Left hindlimb (tissue), 1 donor: ENCODE measurements around the gene MALL.
A peak's percentile ranks its signal among the peaks of the same experiment; 100 is the strongest.
"Not testable (repeated sequence)": the region's sequence is repeated elsewhere in the genome, so short reads cannot be mapped to it uniquely, and the experiment has no call there.

ENCODE experiments used
- DNase-seq: peaks from one replicate; pipeline ENCODE4 v3.0.0-alpha.2; 2018

MALL gene

DNA sequence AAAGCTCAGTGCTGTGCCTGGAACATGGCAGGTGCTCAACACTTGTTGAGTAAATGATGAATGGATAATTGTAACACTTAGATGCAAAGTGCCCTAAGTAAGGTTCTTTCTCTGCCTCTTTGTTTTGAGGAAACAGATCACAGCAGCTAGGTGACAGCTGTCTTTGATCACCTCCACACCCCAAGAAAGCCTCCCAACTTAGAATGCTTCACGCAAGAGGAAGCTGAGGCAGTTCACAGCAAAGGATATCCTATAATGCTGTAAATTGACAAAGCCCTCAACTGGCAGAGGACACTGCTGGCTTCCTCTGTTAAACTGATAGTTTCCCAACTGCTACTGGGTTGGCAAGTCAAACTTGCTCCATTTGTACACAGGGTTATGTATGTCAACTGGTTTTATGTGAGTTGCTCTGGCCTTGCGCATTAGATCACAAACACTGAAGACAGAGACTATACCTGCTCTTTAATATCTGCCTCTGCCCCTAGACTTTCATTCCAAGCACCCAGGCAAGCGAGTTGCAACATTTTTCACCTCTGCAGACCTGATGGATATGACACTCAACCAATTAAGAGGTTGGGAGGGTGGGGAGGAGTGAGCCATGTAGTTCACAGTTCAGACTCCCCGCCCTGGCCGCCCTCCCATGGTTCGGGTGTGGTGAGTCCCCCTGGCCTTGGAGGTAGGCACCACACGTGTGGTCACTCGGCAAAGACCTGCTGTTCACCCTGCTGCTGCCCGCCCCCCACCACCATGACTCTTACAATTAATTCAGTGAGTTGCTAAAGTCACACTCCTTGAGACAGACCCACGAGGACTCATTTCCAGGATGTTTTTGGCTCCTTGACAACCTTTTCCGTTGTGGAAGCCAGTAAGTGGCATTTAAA lies 4.8 kb upstream of the MALL start:
- no peak for DNase-seq

DNA sequence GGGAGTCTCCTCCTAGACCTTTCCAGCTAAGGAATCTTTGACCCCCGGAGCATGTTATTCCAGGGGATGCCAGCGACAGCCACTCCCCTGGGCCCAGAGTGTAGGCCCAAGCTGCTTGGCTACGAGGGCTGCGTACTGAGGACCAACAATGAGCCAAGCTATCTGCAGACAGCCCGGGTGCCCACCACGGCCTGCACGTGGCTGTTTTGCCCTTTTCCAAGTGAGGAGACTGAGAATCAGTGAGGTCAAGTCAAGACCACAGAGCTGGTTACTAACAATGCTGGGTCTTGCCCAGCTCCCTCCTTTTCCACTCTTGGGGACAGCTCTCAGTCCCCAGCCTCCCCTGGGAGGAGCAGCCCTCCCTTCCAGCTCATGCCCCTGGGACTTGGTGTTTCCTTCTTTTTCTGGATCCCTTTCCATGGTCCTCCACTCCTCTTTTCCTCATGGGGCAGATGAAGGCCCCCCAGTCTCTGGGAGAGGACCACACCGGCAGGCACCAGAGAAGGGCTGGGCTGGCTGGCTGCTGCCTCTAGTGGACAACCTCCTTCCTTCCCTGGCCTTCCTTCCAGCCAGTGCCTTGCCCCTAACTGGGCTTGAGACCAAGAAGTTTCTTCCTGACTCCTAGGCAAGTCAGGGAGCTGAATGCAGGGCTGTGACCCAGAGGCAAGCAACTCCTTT lies 550 bp upstream of the MALL start:
- DNase-seq, result no peak

DNA sequence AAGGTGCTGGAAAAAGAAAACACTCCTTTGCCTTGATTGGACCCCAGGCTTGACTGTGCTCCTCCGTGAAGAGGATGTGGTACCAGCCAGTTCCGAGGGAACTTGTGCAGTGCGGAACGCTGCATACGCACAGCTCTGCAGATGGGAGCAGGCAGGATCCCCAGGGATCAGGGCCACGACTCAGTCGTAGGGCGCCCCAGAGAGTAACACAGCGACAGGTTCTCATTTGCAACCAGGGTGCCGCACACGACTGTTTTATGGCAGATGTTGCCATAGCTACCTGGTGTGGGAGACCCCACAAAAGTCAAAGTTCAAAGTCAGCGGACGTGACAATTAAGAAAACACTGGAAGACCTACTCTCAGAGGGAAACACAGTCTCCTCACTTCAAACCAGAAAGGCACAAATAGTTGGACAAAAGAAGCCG lies 779 bp downstream of the MALL start:
- no peak for DNase-seq

DNA sequence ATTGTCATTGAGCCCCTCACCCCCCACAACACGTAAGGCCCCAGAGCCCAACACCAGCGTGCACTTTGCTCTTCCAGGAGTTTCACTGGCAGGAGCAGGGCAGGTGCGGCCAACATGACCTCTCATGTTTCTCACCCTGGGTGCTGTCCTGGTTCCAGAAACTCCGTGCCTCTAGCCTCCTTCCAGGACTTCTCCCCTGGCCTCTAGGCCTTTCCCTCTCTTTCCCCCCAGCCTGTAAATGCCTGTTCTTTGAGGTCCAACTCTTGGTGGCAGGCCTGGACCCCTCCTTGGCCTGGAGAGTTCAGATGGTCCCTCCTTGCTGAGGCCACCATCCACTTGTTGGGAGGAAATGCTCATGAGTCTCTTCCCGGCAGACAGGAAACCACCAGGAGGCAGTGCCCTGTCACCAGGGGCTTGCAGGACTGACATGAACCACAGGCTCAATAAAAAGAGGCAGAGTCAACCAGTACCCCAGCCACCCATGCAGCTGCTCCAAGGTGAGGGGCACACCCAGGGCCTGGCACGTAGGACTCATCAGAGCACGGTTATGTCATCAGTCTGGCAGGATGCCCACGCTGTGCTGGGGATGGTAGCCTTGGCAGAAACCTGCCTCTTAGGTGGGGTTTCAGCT lies 1.5 kb downstream of the MALL start:
- no peak for DNase-seq

DNA sequence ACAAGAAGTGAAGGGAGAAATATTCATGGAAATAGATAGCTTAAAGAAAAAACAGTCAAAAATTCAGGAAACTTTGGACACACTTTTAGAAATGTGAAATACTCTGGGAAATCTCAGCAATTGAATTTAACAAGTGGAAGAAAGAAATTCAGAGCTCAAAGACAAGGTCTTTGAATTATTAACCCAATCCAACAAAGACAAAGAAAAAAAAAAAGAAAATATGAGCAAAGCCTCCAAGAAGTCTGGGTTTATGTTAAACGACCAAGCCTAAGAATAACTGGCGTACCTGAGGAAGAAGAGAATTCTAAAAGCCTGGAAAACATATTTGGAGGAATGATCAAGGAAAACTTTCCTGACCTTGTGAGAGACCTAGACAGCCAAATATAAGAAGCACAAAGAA lies 7.3 kb downstream of the MALL start:
- not testable (repeated sequence) for DNase-seq

DNA sequence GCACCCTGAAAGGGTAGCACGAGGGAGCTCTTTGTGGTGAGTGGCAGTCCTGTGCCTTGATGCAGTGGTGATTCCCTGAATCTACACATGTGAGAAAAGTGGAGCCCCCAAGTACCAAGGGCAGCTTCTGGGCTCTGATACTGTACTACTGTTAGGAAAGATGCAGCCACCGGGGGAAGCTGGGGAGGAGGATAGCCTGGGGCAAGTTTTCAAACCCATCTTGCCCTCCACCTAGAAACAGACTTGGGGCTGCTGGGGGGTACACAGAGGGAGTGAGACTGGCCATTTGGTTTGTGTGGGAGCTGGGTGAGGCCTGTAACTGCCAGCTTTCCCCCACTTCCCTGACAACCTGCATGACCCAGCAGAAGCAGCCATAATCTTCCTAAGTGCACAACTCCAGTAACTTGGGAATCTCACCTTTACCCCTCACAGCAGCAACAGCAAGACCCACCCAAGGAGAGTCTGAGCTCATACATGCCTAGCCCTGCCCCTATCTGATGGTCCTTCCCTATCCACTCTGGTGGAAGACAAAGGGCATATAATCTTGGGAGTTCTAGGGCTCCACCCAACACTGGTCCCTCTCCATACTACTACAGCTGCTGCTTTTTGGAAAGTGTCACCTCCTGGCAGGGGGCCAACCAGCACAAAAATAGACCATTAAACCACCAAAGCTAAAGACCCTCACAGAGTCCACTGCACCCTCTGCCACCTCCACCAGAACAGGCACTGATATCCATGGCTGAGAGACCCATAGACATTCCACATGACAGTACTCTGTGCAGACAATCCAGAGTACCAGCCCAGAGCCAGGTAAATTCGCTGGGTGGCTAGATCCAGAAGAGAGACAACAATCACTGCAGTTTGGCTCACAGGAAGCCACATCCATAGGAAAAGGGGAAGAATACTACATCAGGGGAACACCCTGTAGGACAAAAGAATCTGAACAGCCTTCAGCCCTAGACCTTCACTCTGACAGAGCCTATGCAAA lies 8.2 kb downstream of the MALL start:
- no peak for DNase-seq

DNA sequence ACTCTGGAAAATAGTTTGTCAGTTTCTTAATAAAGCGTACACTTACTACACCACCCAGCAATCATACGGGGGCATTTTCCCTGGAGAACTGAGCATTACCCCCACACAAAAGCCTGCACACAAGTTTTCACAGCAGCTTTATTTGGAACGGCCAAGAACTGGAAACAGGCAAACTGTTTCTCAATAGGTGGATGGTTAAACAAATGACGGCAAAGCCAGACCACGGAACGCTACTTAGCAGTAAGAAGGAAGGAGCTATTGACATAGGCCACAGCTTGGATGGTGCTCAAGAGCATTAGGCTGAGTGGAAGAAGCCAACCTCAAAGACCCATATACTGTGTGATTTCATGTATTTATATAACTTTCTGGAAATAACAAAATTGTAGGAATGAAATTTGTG lies 9.0 kb downstream of the MALL start:
- no peak for DNase-seq

DNA sequence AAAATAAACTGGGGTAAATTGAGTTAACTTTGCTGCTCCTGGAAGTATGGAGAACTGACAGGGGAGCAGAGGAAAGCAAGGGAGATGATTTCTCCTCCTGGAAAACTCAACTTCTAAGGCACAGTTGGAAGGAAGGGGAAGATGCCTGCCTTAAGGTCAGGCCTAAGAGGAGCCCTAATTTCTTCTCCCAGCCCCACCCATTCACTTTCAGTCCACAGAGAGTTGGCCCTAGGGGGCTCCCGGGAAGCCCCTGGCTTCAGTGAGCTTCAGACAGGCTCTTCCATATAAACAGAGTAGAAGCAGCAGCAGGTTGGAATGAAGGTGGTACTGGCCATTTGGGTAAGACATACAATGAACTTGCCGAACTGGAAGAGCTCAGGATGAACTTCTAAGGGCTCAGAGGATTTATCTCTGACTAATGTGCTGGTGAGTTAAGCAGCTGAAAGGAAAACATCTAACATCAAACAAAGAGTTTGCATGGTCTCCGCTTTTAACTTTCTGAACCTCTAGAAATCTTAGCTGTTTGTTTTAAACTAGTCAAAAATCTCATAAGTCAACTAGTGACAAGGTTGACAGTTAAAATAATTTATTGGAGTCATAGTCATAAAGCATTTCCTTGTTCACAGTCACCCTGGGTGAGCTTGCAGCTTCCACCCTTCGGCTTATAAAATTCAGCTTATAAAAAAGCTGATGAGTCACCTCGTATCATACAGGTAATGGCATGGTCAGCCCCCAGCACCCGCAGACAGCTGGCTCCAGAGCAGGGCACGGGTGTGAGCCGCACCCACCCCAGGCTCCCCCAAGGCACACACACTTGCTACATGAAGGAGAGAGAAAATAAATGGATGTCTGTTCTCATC lies 9.8 kb downstream of the MALL start:
- no peak for DNase-seq

DNA sequence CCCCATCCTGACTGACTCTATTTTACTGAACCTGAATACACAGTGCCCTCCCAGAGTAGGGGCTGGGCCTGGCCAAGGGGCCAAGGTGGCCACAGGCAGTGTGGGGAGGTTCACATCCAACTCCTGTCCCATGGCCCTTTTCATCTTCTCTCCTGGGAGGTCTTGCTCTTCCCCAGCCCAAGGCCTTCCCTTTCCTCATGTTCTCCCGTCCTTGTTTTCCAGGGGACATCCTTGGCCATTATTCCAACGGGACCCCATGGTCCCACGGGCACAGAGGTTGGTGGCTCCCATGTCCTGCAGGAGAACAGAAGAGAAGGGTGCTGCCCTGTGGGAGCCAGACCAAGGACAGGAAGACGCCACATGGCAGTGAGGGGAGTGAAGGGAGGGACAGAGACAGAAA lies 10.4 kb downstream of the MALL start:
- no peak for DNase-seq

DNA sequence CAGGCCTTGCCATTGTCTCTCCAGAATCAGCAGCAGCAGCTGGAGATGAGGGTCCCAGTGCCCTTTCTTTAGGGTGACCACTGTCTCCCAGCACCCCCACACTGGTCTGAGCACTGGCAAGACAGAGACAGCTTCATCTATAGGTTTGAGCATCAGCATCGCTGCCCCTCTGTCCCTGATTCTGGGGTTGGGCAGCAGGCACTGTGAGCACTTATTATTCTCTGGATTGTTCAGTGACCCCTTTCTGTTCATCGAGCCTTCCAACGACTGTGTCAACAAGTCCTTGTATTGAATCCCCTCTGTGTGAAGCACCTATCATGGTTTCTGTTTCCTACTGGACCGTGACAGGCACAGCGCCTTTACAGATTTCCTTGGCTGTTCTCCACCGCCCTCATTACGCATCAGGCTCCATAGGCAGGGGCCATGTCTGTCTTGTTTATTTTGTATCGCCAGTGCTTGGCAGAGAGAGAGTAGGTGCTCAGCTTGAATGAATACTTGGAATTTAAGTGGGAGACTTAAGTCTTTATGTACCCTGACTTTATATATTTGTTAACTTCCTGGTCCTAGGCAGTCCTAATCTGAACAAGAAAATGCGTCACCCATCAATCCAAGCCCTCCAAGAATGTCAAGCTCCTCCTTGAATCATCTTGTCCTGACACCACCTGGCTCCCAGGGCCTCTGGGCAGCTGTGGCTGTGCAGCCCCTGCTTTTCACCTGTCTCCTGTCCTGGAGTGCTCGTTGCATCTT lies 11.4 kb downstream of the MALL start:
- DNase-seq, result no peak

DNA sequence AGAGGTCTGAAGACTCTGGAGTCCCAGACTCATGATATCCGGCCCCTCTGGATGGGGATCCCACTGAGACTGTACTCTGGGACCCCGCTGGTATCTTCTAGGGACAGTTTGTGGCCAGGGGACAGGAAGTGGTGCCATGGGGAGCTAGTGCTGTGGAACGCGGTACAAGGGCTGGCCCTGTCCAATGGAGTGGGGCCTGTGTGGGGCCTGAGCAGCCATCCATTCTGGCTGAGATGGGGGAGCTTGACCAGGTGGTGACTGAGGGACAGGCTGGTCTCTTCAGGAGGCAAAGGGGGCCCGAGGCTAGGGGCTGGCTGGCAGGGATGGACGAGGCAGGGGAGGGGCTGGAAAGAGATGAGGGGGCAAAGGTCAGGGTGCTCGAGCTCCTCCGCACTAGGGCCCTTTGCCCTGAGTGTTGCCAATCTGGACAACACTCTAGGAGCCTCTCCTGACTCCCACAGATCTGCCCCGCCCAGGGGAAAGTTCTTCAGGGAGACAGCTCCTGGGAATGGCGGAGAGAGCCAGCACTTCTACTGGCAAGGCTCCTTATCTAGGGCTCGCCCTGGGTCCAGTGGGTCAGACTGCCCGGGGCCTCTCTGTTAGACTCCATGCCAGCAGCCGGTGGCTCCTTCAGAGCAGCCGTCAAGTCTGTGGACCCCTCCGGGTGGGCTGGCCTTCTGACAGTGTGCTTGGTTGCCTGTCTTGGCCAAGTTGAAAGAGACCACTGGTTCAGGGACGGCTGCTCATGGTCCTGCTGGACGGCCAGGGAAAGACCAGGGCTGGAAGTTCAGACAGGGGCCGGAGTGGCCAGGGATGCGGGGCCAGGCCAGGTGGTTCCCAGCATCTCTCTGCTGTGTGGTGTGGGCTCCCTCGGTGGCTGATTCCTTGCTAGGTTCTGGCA lies 12.3 kb downstream of the MALL start:
- no peak for DNase-seq

DNA sequence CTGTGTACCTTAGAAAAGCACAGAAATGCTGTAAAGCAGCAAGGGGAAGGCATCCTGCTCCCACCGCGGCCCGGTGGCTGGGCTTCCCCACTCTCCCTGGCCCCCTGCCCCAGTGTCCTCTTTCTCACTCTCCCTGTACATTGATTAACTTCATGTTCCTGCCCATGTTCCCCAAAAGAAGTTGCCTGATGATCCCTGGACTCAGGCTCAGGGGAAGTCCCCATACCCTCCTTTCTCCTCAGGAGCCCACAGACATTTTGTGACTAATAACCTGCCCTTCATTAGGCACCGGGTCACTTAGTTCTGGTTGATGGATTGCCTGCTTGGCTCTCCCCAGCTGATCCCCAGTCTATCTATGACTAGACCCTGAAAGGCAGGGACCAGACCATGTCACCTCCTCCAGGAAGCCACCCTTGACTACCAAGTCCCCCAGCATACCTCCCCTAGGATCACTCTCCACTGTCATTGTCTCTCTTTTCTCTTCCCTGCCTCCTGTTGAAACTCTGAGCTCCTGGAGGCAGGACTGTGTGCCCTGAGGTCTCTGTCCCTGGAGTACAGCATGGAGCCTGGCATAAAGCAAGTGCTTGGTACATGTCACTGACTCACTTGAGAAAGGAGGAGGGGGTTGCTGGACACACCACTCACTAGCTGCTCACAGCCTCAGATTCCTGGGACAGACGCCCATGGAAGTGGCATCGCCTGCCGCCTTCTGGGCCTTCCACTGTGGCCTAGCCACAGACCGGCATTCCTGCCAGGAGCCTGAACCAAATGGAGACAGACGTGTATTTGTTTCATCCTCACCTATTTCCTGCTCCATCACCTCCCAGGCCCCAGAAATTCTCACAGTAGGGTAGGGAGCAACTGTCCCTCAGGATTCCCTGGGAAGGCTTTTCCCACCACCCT lies 13.5 kb downstream of the MALL start:
- no peak for DNase-seq

DNA sequence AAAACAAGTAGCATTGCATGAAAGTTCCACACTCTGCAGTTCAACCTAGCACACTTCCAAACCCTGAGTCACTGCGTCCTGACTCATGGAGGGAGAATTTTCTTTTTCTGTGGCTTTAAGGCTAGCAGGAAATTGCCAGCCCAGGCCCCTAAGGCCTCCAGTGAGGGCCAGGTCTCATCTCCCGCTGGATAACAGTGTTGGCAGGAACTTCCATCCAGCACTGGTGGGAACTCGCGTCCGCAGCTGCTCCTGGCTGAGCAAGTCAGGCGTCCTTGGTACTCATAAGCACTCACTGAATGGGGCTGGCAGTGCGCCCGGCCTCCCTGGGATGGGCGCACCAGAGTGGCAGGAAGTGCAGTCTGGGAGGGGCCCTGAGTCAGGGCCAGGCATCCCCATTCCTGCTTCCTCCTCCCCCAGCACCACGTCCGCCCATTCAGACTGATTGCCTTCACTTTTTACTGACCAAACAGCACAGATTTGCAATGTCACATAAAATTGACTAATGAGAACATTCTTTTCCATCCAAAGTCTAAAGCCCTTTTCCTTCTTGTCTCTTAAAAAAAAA lies 14.3 kb downstream of the MALL start:
- DNase-seq, result peak; percentile 95

DNA sequence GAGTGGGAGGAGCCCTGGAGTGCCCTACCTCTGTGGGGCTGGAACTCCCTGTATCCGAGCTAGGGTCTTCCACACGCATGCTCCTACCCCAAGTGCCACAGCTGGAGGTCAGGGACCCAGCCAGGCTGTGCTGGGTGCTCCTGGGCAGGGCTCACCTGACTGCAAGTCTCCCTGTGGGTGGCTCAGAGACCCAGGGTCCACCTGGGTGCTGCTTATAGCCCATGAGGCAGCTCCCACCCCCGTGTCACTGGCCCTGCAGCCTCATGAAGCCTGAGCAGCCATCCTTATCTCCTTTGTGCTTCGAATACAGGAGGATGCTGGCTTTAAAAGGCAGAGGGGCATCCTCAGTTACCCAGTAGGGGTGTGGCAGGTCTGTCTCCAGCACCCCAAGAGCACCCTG lies 14.7 kb downstream of the MALL start:
- not testable (repeated sequence) for DNase-seq

DNA sequence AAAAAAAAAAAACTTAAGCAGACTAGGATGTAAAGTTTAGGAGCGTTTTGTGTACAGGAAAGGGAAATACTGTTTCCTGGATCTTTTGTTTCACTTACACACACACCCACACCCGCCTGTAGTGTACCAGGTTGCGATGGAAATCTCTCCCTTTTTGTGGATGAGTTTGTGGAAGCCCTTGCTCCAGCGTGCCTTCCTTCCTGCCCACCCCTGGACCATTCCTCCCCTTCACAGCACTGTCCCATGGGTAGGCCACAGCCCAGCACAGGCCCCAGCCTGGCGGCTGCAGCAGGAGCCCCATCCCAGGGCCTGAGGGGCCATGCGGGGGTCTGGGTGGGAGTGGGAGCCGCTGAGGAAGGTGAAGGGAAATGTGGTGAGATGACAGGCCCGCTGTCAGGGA lies 15.1 kb downstream of the MALL start:
- DNase-seq, result no peak

DNA sequence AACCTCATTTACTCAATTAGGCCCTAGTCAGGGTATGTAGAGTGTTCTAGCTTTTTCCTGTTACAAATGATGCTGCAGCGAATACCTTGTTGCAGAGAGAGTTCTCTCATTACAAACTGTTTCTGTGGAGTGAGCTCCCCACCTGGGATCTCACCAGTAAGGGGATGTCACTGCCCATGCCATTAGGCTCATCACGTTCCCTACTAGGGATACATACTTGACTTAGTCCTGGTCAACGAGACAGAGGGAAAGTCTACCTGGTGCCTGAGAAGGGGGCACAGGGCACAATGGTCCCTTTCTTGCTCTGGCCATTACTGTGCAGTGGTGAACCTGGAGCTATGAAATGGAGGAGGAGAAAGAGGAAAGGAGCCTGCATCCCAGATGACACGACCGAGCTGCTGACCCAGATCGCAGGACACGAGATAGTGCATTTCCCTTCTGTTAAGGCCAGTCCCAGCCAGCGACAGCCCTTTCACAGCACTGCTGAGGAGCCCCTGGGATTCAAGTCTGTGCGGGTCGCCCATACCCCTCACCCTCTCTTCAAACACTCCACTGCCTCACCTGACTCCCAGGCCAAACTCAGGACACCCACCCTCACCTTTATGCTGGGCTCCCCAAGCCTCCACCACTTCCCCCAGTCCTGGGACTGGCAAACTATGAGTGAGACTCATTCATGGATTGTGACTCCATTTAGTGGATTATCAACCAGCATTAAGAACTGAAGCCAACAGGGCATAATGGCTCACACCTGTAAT lies 16.0 kb downstream of the MALL start:
- no peak for DNase-seq

DNA sequence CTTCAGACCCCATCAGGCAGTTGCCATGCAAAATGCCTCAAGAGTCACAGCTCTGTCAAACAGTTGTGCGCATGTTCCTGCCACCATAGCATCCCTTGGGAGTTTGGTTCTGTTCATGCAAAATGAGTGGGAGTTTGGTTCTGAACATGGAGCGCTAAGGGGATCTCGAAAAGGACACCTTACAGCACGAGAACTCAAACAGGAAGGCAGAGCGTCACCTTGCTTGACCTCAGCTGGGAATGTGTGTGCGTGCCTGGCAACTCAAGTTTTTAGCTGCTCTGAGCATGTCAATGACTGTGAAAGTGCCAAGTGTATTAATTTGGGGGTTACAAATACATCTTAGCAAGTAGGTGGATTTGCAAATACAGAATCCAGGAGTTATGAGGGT lies 16.6 kb downstream of the MALL start:
- no peak for DNase-seq
